OCI-LY7 (cell line): ENCODE results near the gene CLMP.

Experiments used
- EZH2phosphoT487 ChIP-seq: fragments of 200-600 bp; sonication (generic); IDR thresholded peaks from 2 replicates; pipeline ENCODE4 v1.6.1; 2018; ENCODE audit warnings: low read depth, borderline replicate concordance, mild to moderate bottlenecking, mixed run types, antibody characterized with exemption, low read length, moderate library complexity, mixed read lengths
- TF ChIP-seq, protein P1 (sequence below): fragments of 200-600 bp; sonication (generic); conservative IDR thresholded peaks from 2 replicates; pipeline ENCODE4 v1.5.1; 2014; ENCODE audit warnings: mild to moderate bottlenecking, antibody characterized with exemption, low read length, moderate library complexity, mixed read lengths

DNA sequence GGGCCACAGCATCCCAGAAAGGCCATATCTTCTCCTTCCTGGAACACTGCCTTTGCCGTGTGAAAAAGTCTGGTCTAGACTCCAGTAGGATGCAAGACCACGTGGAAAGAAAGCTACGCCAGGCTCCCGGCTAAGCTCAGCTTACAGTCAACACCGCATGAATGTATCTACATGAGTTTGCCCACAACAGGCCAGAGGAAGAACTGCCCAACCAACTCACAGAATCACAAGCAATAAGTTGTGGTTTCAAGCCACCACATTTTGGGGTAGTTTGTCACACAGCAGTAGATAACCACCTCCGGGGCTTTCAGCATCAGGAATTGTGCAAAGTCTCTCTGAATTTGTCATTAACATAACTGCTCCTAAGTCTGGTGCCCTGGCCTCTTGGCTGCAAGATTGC is 160.5 kb downstream of the CLMP start:
- TF ChIP-seq, protein P1, sequence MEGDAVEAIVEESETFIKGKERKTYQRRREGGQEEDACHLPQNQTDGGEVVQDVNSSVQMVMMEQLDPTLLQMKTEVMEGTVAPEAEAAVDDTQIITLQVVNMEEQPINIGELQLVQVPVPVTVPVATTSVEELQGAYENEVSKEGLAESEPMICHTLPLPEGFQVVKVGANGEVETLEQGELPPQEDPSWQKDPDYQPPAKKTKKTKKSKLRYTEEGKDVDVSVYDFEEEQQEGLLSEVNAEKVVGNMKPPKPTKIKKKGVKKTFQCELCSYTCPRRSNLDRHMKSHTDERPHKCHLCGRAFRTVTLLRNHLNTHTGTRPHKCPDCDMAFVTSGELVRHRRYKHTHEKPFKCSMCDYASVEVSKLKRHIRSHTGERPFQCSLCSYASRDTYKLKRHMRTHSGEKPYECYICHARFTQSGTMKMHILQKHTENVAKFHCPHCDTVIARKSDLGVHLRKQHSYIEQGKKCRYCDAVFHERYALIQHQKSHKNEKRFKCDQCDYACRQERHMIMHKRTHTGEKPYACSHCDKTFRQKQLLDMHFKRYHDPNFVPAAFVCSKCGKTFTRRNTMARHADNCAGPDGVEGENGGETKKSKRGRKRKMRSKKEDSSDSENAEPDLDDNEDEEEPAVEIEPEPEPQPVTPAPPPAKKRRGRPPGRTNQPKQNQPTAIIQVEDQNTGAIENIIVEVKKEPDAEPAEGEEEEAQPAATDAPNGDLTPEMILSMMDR = no peak
- TF ChIP-seq EZH2phosphoT487 = no peak
